HG03520 (cell line): ENCODE measurements around the gene CABLES1.
"Not testable (repeated sequence)": the region's sequence is repeated elsewhere in the genome, so short reads cannot be mapped to it uniquely, and the experiment has no call there.

Experiments
- ATAC-seq: cut with Tn5 transposase; IDR thresholded peaks from one replicate; pipeline ENCODE4 v1.9.1; 2021; ENCODE audit warnings: mild to moderate bottlenecking, moderate library complexity; ENCODE audit not compliant: unreplicated experiment

The CABLES1 gene

DNA sequence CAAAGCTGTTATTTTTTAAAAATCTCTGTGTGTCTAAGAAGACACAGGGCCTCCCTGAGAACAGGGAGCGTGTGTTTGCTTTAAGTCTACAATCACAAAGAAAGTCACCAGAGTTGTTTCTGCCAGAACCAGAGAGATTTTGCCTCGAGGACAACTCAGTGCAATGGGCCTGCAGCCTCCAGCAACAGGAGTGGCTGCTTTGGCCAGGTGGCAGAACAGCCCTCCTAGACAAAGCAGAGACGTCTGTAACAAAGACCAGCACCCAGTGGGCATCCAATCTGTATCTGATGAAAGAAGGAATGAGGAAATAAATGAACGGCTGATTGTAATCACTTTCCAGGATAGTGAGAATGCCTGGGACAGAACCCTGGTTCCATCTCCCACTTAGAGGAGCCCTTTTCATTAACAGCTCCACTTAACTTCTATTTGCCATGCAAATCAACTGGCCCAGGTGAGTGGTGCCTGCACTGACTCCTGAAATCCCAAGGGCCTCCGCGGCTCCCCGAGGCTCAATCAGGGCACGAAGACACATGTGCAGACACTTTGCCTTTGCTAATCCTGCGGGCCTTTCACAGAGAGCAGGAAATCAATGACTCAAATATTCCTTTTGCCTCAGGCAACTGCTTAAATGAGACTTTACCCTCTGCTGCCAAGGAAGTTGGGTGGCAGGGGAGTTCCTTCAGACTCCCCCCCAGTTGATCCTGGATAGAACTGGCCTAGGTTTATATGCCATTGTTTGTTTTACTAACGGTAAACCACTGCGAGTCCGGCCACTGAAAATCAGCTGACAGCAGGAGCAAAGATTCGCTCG, 146.5 kb downstream of the CABLES1 start:
- no peak for ATAC-seq

DNA sequence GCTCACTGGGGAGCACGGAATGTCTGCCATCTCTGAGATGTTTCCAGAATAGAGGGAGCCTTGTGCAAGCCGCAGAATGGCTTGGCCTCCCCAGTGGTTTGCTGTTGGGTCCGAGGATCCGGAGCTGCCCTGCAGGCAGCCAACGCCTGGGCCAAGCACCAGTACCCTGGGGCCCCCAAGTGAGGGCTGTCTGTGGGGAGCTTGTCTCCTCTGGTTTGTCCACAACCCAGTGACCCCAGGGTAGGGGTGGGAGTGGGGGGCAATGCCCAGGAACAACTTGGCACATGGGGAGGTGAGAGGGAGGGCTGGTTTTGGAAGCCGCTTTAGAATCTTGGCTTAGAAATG, 147.1 kb downstream of the CABLES1 start:
- ATAC-seq, result no peak

- peak; percentile 73 for ATAC-seq
Observed at GRCh38 chr18:23283916-23284430, 148.7 kb downstream of the CABLES1 start.

DNA sequence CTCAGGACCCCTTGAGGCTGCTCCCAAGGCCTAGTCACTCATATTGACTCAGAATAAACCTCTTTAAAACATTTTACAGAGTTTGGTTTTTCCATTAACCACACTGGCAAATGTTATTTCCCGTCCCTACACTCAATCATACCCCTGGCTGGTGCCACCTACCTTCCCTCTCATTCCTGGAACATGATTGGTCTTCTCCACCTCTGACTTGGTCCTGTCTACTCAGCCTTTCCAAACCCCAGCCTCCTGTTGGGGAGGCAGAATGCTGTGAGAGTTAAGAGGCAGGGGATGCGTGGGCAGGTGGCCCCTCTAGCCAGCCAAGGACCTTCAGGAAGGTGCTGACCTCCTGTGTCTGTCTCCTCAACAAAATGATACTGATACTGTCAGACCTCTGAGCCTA, 149.3 kb downstream of the CABLES1 start:
- no peak for ATAC-seq

DNA sequence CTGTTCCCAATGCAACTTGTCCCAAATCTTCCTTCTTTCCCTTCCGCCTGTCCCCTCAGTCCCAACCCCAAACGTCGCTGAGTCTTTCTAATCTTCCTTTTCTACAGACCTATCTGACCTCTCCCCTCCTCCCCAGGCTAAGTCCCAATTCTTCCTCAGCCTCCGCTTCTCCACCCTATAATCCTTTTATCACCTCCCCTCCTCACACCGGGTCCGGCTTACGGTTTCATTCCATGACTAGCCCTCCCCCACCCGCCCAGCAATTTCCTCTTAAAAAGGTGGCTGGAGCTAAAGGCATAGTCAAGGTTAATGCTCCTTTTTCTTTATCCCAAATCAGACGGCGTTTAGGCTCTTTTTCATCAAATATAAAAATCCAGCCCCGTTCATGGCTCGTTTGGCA, 150.3 kb downstream of the CABLES1 start:
- ATAC-seq, result not testable (repeated sequence)

DNA sequence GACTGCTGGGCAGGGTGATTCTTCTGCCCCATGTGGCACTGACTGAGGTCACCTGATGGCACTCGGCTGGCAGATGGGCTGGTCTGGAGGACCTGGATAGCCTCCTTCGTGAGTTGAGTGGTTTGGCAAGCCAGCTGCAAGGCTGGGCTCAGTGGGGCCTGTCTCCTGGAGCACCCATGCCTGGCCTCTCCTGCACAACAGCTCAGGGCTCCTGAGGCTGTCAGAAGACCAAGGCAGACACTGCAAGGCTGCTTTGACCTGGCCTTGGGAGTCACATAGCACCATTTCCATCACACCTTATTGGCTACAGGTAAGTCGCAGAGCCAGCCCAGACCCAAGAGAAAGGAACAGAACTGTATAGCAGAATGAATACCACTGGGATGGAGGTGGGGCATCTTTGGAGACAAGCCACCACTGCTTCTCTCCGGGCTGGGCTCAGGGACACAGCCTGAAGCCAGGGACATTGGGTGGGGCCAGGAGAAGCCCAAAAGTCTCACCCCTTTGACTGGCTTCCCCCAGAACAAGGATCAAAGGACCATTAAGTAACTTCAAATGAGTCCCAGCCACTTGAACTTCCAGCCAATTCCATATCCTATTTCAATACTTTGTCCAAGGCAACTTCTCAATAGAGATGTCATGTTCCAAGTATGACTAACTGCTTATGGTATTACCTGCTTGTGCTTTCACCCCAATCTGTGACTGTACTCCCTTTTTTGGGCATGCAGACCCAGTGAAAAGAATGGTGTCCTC, 156.3 kb downstream of the CABLES1 start:
- ATAC-seq, result no peak

GRCh38 chr18:23300231-23300805, 165.0 kb downstream of the CABLES1 start:
- no peak for ATAC-seq

- no peak for ATAC-seq
Observed at GRCh38 chr18:23301972-23302371, 166.7 kb downstream of the CABLES1 start.

GRCh38 chr18:23302511-23302850, 167.2 kb downstream of the CABLES1 start:
- no peak for ATAC-seq

DNA sequence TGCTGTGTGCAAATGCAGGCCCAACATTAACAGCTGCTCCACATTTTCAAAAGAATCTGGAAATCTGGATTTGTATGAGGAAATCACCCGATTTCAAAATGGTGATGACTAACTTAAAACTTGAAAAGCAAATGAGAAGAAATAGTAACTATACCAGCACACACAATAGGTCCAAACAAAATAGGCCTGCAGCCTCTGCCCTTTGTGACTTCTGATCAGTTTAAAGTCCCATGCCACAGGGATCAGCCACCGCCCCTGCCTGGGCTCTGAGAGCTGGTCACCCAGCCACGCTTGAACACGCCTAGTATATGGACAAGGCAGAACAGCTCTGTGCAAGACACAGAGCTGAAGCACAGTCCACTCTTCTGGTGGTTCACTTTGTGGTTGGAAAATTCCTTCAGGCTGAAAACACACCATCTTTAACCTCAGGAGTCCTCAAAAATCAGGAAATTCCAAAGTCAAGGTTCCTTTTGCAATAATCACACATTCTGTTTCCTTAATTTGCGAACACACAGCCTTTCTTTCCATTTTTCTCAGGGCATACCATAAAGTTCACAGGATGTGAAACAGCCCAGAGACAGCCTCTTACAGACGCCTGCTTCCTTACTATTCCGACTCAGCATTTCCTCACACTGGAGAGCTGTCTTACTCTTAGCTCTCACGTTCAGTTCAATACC, 167.7 kb downstream of the CABLES1 start:
- ATAC-seq, result no peak

DNA sequence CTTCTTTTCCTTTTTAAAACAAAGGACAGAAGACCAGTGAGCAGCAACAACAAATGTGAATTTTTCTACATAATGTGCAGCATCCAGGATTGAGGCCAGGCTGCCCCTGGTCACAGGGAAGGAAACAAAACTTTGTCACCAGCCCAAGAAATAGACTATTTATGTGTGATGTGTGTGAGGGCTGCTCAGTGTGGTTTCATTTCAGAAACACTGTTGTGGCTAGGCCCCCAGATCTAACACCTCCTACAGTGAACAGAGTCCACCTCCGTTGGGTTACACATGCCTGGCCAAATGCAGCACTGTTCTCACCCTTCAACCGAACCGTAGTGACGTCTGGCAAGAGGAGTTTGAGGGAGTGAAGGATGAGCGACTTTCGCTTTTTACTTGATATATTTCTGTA, 171.5 kb downstream of the CABLES1 start:
- ATAC-seq, result peak; percentile 63

DNA sequence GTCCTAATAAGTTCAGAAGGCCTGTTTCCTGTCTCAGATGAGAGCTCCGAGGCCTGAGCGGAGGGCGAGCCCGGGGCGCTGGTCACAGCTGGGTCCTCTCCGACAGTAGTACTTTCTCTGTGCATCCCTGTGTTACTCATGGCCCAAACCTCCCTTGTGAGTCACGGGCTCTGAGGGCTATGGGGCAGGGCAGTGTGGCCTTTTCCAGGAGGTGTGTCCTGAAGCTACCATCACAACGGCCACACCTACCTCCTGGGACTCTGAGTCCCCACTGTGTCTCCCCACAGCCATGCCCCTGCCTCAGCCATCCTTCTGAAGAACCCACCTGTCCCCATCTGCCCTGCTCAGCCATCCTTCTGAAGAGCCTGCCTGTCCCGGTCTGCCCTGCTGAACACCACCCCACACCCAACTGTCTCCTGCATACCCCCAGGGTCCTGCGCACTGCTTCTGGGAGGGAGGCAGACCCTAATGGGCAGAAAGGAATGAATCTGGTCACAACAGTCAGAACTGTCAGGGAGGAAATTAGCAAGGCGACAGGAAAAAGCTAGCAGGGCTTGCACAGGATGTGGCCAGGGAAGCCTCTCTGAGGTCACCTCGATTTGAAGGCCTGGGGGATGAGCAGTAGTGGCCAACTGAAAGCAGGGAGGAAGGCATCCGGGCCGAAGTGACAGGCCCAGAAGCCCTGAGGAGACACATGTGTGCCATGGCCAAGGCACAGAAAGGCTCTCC, 172.4 kb downstream of the CABLES1 start:
- ATAC-seq, result no peak
